Epithelial cell of esophagus (primary cell): ENCODE measurements around the gene HAUS8.
"Not testable (repeated sequence)": the region's sequence is repeated elsewhere in the genome, so short reads cannot be mapped to it uniquely, and the experiment has no call there.

ENCODE experiments used
- DNase-seq: peaks from one replicate; pipeline ENCODE4 v3.0.0; 2010; ENCODE audit warnings: low read depth
- H3K4me3 ChIP-seq: 2 replicates; pipeline ENCODE4 v1.5.1; 2011; ENCODE audit warnings: mild to moderate bottlenecking, low read length, control low read depth
- CTCF ChIP-seq: IDR thresholded peaks from 2 replicates; pipeline ENCODE4 v1.5.1; 2011; ENCODE audit warnings: low read depth, mild to moderate bottlenecking, low read length, control low read depth, inconsistent platforms; ENCODE audit not compliant: insufficient read depth; ENCODE audit errors: missing control alignments

Gene HAUS8

GRCh38 chr19:17101686-17102628 is 26.7 kb upstream of the HAUS8 start:
- no peak for TF ChIP-seq CTCF
- no peak for DNase-seq
- no peak overlapping the region for H3K4me3 ChIP-seq

GRCh38 chr19:17098326-17098725 is 23.1 kb upstream of the HAUS8 start:
- no peak for DNase-seq
- H3K4me3 ChIP-seq, result no peak overlapping the region
- no peak for TF ChIP-seq CTCF

GRCh38 chr19:17097593-17098126 is 22.4 kb upstream of the HAUS8 start:
- no peak for DNase-seq
- no peak overlapping the region for H3K4me3 ChIP-seq
- TF ChIP-seq CTCF, result no peak

- no peak for TF ChIP-seq CTCF
- DNase-seq, result no peak
- H3K4me3 ChIP-seq, result no peak overlapping the region
These were observed 20.1 kb upstream of the HAUS8 start for GRCh38 chr19:17095141-17095919.

- H3K4me3 ChIP-seq, DNase-seq: not testable (repeated sequence)
These were observed 19.4 kb upstream of the HAUS8 start for GRCh38 chr19:17094694-17095093.

GRCh38 chr19:17092696-17093095 is 17.4 kb upstream of the HAUS8 start:
- no peak for DNase-seq
- no peak overlapping the region for H3K4me3 ChIP-seq
- TF ChIP-seq CTCF, result no peak

GRCh38 chr19:17091758-17092333 is 16.6 kb upstream of the HAUS8 start:
- no peak for TF ChIP-seq CTCF
- DNase-seq, result no peak
- H3K4me3 ChIP-seq, result no peak overlapping the region
